Muscle of leg (tissue), 11 donors: Measurements from ENCODE around the gene SHH. TPM values are rescaled to one million over a fixed set of nuclear protein-coding genes. Genes with fewer than 3 reads are reported as not detected.

Experiments
- DNase-seq: peaks from one replicate; pipeline ENCODE4 v3.0.0; 2013
- H3K27ac ChIP-seq: one replicate; pipeline ENCODE4 v1.5.1; 2013; ENCODE audit warnings: mild to moderate bottlenecking, low read length, control low read depth
- H3K27me3 ChIP-seq: one replicate; pipeline ENCODE4 v1.6.1; 2013; ENCODE audit warnings: low read length; ENCODE audit not compliant: control insufficient read depth, insufficient read depth
- H3K36me3 ChIP-seq: one replicate; pipeline ENCODE4 v1.6.1; 2013; ENCODE audit warnings: low read length; ENCODE audit not compliant: control insufficient read depth, insufficient read depth
- H3K4me1 ChIP-seq: one replicate; pipeline ENCODE4 v1.6.1; 2013; ENCODE audit warnings: low read length; ENCODE audit not compliant: control insufficient read depth, insufficient read depth
- H3K4me3 ChIP-seq: one replicate; pipeline ENCODE4 v1.5.1; 2013; ENCODE audit warnings: low read length, control low read depth
- H3K9me3 ChIP-seq: replicated peaks from 2 replicates; pipeline ENCODE4 v1.6.1; 2013; ENCODE audit warnings: low read depth, low read length; ENCODE audit not compliant: control insufficient read depth
- WGBS: methylation state at CpG from one replicate; pipeline ENCODE4 v1.1.5; 2013; ENCODE audit warnings: missing lambda C conversion rate; ENCODE audit not compliant: insufficient coverage; 5-methylcytosine and 5-hydroxymethylcytosine counted together
- polyA plus RNA-seq, 8 donors: library from polyadenylated mRNA; unstranded; fragments of 120-200 nt; gene quantifications; one replicate each; pipeline versions ENCODE4 v1.2.1 to v1.2.3, GENCODE V29; 2013; ENCODE audit warnings: inconsistent platforms in 1 of 8, low replicate concordance in 1 of 8; ENCODE audit not compliant: insufficient read length in 8 of 8, insufficient read depth in 1 of 8
- total RNA-seq: library from RNA; stranded (reverse); fragments of 120-200 nt; gene quantifications from one replicate; pipeline ENCODE4 v1.2.4, GENCODE V29; 2013

SHH gene
- total and polyA plus RNA-seq, 9 donors: under 0.01 to 0.72 (median 0.05) TPM; not detected in 1

DNA sequence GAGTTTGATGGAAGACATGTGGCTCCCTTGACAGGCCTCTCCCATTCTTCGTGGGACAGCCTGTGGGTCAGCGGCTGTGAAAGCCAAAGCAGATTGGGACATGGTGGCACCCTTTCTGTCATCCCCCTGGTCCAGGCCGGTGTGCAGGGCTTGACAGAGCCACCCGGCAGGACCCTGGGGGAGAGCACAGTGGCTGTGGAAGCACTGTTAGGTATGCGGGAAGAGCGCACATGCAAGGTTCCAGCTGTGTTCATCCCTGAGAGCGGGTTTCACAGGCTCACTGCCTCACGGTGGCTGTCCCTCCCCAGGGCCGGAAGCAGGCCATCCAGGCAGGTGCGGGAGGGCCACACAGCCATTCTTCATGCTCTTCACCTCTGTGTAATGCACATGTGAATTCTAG is 29.8 kb downstream of the SHH start:
- H3K9me3 ChIP-seq: no peaks in the 10 kb centered on the region
- H3K36me3 ChIP-seq: peaks cover 48% of the 10 kb centered on the region
- DNase-seq: no peak
- H3K4me3 ChIP-seq: no peak overlapping the region
- peaks cover 8% of the 10 kb centered on the region for H3K27me3 ChIP-seq
- WGBS: 96% methylated on average over 6 of the region's 10 CpGs
- no peak overlapping the region for H3K27ac ChIP-seq
- no peaks in the 10 kb centered on the region for H3K4me1 ChIP-seq

DNA sequence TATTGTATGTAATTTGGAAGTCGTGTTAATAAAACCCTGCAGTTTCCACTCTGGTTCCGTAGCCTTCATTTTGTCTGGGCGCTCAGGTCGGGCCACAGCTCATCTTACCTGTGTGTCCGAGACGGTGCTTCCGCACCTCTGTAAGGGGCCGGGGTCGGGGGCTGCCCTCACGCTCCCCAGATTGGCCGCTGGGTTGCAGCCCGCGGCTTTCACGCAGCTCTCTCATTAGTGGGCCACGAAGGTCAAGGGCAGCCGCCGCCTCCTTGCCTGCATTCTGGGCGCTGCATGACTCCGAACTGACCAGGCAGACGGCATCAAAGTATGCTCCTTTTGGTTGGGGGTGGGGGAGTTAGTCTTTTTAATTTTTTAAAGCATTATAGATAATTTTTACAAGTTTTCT is 30.8 kb downstream of the SHH start:
- DNase-seq: no peak
- Histone ChIP-seq H3K9me3 (no peaks in the 10 kb centered on the region), H3K4me3 (no peak overlapping the region), H3K36me3 (peaks cover 58% of the 10 kb centered on the region), H3K27me3 (peaks cover under 1% of the 10 kb centered on the region), H3K4me1 (no peaks in the 10 kb centered on the region), H3K27ac (no peak overlapping the region)
- 85% methylated on average over 11 of the region's 20 CpGs for WGBS

DNA sequence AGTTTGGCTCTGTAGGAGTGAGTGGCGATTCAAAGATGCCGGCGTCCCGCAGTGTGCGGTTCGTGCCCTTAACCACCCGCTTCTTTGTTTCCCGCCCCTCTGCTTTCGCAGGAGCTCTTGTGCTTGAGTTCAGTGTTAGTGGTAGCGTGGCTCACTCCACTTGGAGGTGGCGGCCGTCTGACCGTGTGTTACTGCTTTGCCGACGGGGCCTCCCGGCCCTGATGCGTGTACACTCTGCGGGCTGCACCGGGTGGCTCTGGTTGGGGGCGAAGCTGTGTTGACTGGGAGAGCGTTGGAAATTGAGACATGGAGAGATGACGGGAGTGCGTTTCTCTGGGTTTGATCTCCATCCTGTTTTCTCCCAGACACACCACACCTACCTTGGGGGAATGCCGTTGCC is 31.4 kb downstream of the SHH start:
- peaks cover 62% of the 10 kb centered on the region for H3K36me3 ChIP-seq
- H3K27me3 ChIP-seq: no peaks in the 10 kb centered on the region
- no peaks in the 10 kb centered on the region for H3K9me3 ChIP-seq
- H3K4me1 ChIP-seq: no peaks in the 10 kb centered on the region
- H3K27ac ChIP-seq: no peak overlapping the region
- 93% methylated on average over 18 of the region's 24 CpGs for WGBS
- no peak for DNase-seq
- H3K4me3 ChIP-seq: no peak overlapping the region

DNA sequence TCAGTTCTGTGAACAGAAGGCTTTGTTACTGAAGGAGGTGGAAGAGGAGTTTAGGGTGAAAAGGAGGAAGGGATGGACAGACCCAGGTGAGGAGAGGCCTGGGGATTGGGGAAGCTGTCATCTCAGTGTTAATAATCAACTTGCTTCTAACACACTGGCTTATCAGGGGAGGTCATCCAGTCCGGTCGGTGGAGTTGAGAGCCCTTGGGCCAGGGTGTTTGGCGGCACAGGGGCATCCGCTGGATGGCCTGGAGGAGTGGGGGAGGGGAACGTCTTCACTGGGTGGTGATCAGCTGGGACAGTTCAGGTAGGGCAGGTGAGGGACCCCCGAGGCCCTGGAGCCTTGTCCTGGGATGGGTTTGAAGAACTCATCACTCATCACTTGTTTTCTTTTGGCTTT is 33.9 kb downstream of the SHH start:
- WGBS: 100% methylated on average over 4 of the region's 6 CpGs
- peaks cover 77% of the 10 kb centered on the region for H3K36me3 ChIP-seq
- DNase-seq: no peak
- H3K4me1 ChIP-seq: no peaks in the 10 kb centered on the region
- H3K9me3 ChIP-seq: no peaks in the 10 kb centered on the region
- H3K27ac ChIP-seq: no peak overlapping the region
- H3K4me3 ChIP-seq: no peak overlapping the region
- no peaks in the 10 kb centered on the region for H3K27me3 ChIP-seq

DNA sequence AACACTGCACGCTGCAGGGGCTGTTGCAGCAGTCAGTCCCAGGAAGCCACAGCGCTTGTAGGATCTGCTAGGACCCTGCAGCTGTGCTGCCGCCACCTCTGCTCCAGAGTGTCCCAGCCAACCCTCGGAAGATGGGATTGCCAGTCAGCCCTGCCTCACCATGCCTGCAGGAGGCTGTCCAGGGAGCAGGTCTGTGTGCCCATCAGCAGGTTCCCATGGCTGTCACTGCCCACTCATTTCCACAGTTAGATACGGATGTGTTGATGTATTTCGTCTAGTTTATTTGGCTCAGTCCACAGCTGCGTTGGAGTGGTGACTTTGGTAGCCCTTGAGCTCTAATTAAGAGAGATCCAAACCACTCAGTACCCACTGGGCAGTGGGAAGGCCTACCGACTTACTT is 35.7 kb downstream of the SHH start:
- H3K27me3 ChIP-seq: no peaks in the 10 kb centered on the region
- WGBS: 90% methylated on average over 4 of the region's 8 CpGs
- no peak overlapping the region for H3K27ac ChIP-seq
- no peaks in the 10 kb centered on the region for H3K9me3 ChIP-seq
- no peaks in the 10 kb centered on the region for H3K4me1 ChIP-seq
- peaks cover 80% of the 10 kb centered on the region for H3K36me3 ChIP-seq
- DNase-seq: no peak
- H3K4me3 ChIP-seq: no peak overlapping the region

DNA sequence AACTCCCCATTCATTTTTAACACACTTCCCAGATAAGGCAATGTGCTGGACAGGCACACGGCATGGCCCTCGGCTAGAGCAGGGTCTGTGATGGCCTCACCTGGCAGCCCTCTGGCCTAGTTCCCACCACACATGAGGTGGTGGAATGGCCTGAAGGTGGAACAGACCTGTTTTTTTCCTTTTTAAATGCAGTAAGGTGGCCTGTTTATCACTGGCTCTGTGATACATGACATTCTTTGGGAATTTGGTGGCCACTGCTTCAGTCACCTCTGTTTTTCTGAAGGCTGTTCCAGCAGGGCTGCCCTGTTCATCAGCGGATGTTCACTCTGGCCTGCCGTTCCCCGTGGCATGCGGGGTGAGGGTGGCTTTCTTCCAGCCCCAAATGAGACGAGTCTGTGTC is 36.6 kb downstream of the SHH start:
- Histone ChIP-seq H3K9me3 (no peaks in the 10 kb centered on the region), H3K36me3 (peaks cover 74% of the 10 kb centered on the region), H3K27ac (no peak overlapping the region), H3K4me3 (no peak overlapping the region), H3K27me3 (no peaks in the 10 kb centered on the region), H3K4me1 (no peaks in the 10 kb centered on the region)
- DNase-seq: no peak
- 87% methylated on average over 3 of the region's 7 CpGs for WGBS

DNA sequence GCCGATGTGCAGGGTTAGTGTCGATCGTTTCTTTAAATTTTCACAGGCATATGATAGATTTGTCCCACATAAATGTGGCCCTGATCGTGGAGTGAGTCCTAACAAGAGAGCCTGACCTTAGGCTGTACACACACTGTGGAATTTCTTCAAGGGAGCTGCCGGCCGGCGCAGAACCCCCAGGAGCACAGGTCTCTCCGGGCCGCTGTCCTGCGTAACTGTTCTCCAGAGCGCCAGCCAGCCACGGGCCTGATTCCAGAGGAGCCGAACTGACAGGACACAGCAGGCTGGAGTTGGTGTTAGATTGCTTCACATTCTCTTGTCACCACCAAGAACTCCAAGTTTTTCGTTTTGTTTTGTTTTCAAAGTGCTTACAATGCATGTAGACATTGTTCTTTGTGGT is 37.3 kb downstream of the SHH start:
- no peaks in the 10 kb centered on the region for H3K9me3 ChIP-seq
- no peak overlapping the region for H3K4me3 ChIP-seq
- H3K27ac ChIP-seq: no peak overlapping the region
- no peaks in the 10 kb centered on the region for H3K4me1 ChIP-seq
- H3K27me3 ChIP-seq: no peaks in the 10 kb centered on the region
- 96% methylated on average over 12 of the region's 14 CpGs for WGBS
- peaks cover 72% of the 10 kb centered on the region for H3K36me3 ChIP-seq
- no peak for DNase-seq

DNA sequence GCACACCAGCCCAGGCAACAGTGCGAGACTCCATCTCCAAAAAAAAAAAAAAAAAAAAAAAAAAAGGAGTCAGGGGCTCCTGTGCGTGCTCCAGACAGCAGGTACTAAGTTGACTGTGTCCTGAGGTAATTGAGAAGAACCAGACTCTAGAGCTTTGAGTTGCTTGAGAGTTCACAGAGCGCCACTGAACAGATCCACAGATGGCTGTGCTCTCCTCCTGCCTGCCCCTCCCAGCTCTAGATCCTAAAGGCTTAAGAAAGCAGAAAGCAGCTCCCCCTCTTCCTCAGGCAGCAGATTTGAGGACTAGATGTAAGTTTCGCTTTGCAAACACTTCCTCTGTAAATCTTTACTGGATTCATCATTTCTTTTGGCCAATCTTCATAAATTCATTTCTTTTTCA is 38.7 kb downstream of the SHH start:
- DNase-seq: no peak
- Histone ChIP-seq H3K9me3 (no peaks in the 10 kb centered on the region), H3K4me3 (no peak overlapping the region), H3K27ac (no peak overlapping the region), H3K36me3 (peaks cover 71% of the 10 kb centered on the region), H3K27me3 (no peaks in the 10 kb centered on the region), H3K4me1 (no peaks in the 10 kb centered on the region)
- WGBS: 80% methylated on average over 1 of the region's 4 CpGs

DNA sequence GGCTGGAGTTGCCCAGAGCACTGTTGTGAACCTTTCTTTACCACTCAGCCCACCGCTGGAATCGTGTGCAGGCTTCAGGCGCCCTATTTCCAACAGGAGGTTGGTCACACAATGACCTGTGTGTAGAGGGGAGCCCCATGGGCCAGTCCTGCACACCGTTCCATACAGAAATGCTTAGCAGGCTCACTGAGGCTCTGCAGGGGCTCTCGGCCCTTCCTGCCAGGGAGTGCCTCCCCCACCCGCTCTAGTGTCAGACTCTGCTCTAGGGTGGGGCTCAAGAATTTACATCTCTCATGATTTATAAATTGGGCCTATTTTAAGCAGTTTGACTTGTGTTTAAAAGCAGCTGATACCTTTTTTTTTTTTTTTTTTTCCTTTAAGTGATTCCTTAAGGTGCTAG is 42.0 kb downstream of the SHH start:
- Histone ChIP-seq H3K27ac (no peak overlapping the region), H3K36me3 (peaks cover 71% of the 10 kb centered on the region), H3K9me3 (no peaks in the 10 kb centered on the region), H3K4me1 (no peaks in the 10 kb centered on the region), H3K4me3 (no peak overlapping the region), H3K27me3 (no peaks in the 10 kb centered on the region)
- DNase-seq: no peak
- WGBS: 79% methylated on average over 2 of the region's 6 CpGs

DNA sequence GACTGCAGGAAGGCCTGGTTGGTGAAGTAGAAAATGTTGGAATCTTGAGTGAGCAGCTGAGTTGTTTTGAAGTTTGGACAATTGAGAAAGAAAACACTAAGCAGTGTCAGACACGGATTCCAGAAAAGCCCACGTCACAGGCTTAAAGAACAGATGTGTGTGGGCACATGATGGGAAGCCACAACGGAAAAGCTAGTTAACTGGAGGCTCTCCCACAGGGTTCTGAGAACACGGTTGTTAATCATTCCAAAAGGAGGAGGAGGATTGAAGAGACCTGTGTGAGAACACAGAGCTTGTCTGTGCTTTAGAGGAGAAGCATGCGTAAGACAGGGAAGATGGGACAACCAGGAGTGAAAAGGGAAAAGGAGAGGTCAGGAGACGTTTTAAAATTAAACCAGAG is 42.6 kb downstream of the SHH start:
- DNase-seq: peak; percentile 43
- H3K27ac ChIP-seq: no peak overlapping the region
- 70% methylated on average over 6 of the region's 6 CpGs for WGBS
- no peaks in the 10 kb centered on the region for H3K27me3 ChIP-seq
- H3K4me1 ChIP-seq: no peaks in the 10 kb centered on the region
- no peaks in the 10 kb centered on the region for H3K9me3 ChIP-seq
- H3K36me3 ChIP-seq: peaks cover 68% of the 10 kb centered on the region
- no peak overlapping the region for H3K4me3 ChIP-seq
